B cell (primary cell): Measurements from ENCODE around the gene ZNF484. TPM values are rescaled to one million over a fixed set of nuclear protein-coding genes. Genes with fewer than 3 reads are reported as not detected.
"Not testable (repeated sequence)": the region's sequence is repeated elsewhere in the genome, so short reads cannot be mapped to it uniquely, and the experiment has no call there.

ENCODE experiments used
- ATAC-seq: fragments of 200-7000 bp; cut with Tn5 transposase; one replicate; pipeline ENCODE4 v1.10.0; 2021; ENCODE audit warnings: low read depth, mild to moderate bottlenecking, moderate number of reproducible peaks, moderate library complexity
- CTCF ChIA-PET: fragments of 350-600 bp; sonication (Branson Sonifier 250); formaldehyde crosslinking; loops from one replicate; lab custom pipeline; 2021; ENCODE audit warnings: antibody characterized with exemption, inconsistent platforms; lab: Charles Lee
- POLR2A ChIA-PET: fragments of 350-600 bp; sonication (Branson Sonifier 250); formaldehyde crosslinking; loops from one replicate; lab custom pipeline; 2021; ENCODE audit warnings: antibody characterized with exemption; lab: Charles Lee
- DNase-seq: peaks from one replicate; pipeline ENCODE4 v3.0.0; 2013
- H2AFZ ChIP-seq: 2 replicates; pipeline ENCODE4 v1.6.1; 2012; ENCODE audit warnings: mild to moderate bottlenecking, low read depth, low read length; ENCODE audit not compliant: insufficient read depth, poor library complexity, severe bottlenecking
- H3K27ac ChIP-seq, 2 donors: 1 replicate in 1 of 2; 2 replicates in 1 of 2; pipeline ENCODE4 v1.5.1; 2012 to 2013; ENCODE audit warnings: low read length in 2 of 2, mild to moderate bottlenecking in 2 of 2, moderate library complexity in 1 of 2
- H3K27me3 ChIP-seq, 4 experiments: fragments of 200-600 bp in 1 of 4; sonication (generic) in 1 of 4; replicated peaks in 1 of 4; 1 replicate in 2 of 4; 2 replicates in 2 of 4; pipeline versions ENCODE4 v1.6.1 to v1.7.0; 2013 to 2016; ENCODE audit warnings: low read length in 3 of 4, mild to moderate bottlenecking in 2 of 4, mixed read lengths in 1 of 4, moderate library complexity in 1 of 4; ENCODE audit not compliant: insufficient read depth in 4 of 4, control insufficient read depth in 3 of 4; ENCODE audit errors: control extremely low read depth in 1 of 4
- H3K36me3 ChIP-seq, 2 experiments: replicated peaks in 1 of 2; 1 replicate in 1 of 2; 2 replicates in 1 of 2; pipeline versions ENCODE4 v1.6.1 to v1.7.1; 2013; ENCODE audit warnings: low read length in 1 of 2; ENCODE audit not compliant: insufficient read depth in 2 of 2, control insufficient read depth in 1 of 2; ENCODE audit errors: control extremely low read depth in 1 of 2, extremely low read depth in 1 of 2
- H3K4me1 ChIP-seq, 2 donors: fragments of 200-600 bp in 1 of 2; sonication (generic) in 1 of 2; 1 replicate in 1 of 2; 2 replicates in 1 of 2; pipeline versions ENCODE4 v1.5.1 to v1.6.1; 2013 to 2017; ENCODE audit warnings: low read length in 2 of 2; ENCODE audit not compliant: control insufficient read depth in 2 of 2, insufficient read depth in 2 of 2
- H3K4me2 ChIP-seq: replicated peaks from 2 replicates; pipeline ENCODE3; 2012; ENCODE audit warnings: mild to moderate bottlenecking, low read depth, low read length; ENCODE audit not compliant: poor library complexity, severe bottlenecking
- H3K4me3 ChIP-seq, 5 experiments: fragments of 200-600 bp in 1 of 5; sonication (generic) in 1 of 5; 1 replicate in 3 of 5; 2 replicates in 2 of 5; pipeline versions ENCODE4 v1.5.1 to v1.7.0; 2011 to 2016; ENCODE audit warnings: low read length in 4 of 5, mild to moderate bottlenecking in 4 of 5, low read depth in 2 of 5, control low read depth in 1 of 5, moderate library complexity in 1 of 5; ENCODE audit not compliant: insufficient read depth in 1 of 5; ENCODE audit errors: control extremely low read depth in 1 of 5, extremely low read depth in 1 of 5
- H3K79me2 ChIP-seq: fragments of 200-600 bp; sonication (generic); one replicate; pipeline ENCODE4 v1.6.0; 2016; ENCODE audit warnings: low read length; ENCODE audit not compliant: control insufficient read depth, insufficient read depth
- H3K9ac ChIP-seq: fragments of 200-600 bp; sonication (generic); 2 replicates; pipeline ENCODE4 v1.6.1; 2017; ENCODE audit warnings: mild to moderate bottlenecking, low read length, moderate library complexity
- H3K9me3 ChIP-seq, 3 donors: one replicate each; pipeline versions ENCODE4 v1.6.1 to v1.7.1; 2013; ENCODE audit warnings: low read length in 2 of 3; ENCODE audit not compliant: control insufficient read depth in 2 of 3, insufficient read depth in 1 of 3; ENCODE audit errors: control extremely low read depth in 1 of 3
- H4K20me1 ChIP-seq: 2 replicates; pipeline ENCODE4 v1.6.0; 2012; ENCODE audit warnings: mild to moderate bottlenecking, low read length; ENCODE audit not compliant: insufficient read depth, control insufficient read depth, poor library complexity, severe bottlenecking
- H3K27ac Mint-ChIP-seq: one replicate; pipeline ENCODE4 v1.8.0; 2021; ENCODE audit warnings: mixed read lengths
- H3K27me3 Mint-ChIP-seq: one replicate; pipeline ENCODE4 v1.8.0; 2021; ENCODE audit warnings: mixed read lengths
- H3K4me1 Mint-ChIP-seq: one replicate; pipeline ENCODE4 v1.8.0; 2021; ENCODE audit warnings: mixed read lengths
- H3K4me3 Mint-ChIP-seq: one replicate; pipeline ENCODE4 v1.8.0; 2021; ENCODE audit warnings: mixed read lengths
- H3K9me3 Mint-ChIP-seq: one replicate; pipeline ENCODE4 v1.8.0; 2022; ENCODE audit warnings: mixed read lengths; ENCODE audit not compliant: insufficient read depth
- EZH2 ChIP-seq: IDR thresholded peaks from 2 replicates; pipeline ENCODE4 v1.6.1; 2012; ENCODE audit warnings: borderline replicate concordance, low read depth, mild to moderate bottlenecking, moderate library complexity, low read length; ENCODE audit not compliant: insufficient read depth, poor library complexity, severe bottlenecking
- WGBS: methylation state at CpG from one replicate; pipeline ENCODE4 v1.1.5; 2013; ENCODE audit warnings: missing lambda C conversion rate; ENCODE audit not compliant: insufficient coverage; 5-methylcytosine and 5-hydroxymethylcytosine counted together
- intact Hi-C: fragments of 100-400 bp; cut with micrococcal nuclease; formaldehyde crosslinking; loops from one replicate; pipeline ENCODE4 v1.10.0; 2022
- polyA plus RNA-seq: library from polyadenylated mRNA; depleted of rRNA; stranded (reverse); fragments of >200 nt; gene quantifications from 2 replicates; pipeline ENCODE4 v1.2.3, GENCODE V29; 2012
- total RNA-seq, 2 donors: library from RNA; stranded (reverse); fragments of 120-200 nt in 1 of 2; gene quantifications; 1 replicate in 1 of 2; 2 replicates in 1 of 2; pipeline versions ENCODE4 v1.2.3 to v1.2.4, GENCODE V29; 2013 to 2022
- TF ChIP-seq, protein P1 (sequence below): fragments of 200-600 bp; IDR thresholded peaks from one replicate; pipeline ENCODE4 v1.8.0; 2022; ENCODE audit warnings: antibody characterized with exemption, mild to moderate bottlenecking

ZNF484 gene
- total and polyA plus RNA-seq, 2 donors (not counting 1 experiment from before 2014, with no cell fraction given), result 2.2 to 22.7 TPM

DNA sequence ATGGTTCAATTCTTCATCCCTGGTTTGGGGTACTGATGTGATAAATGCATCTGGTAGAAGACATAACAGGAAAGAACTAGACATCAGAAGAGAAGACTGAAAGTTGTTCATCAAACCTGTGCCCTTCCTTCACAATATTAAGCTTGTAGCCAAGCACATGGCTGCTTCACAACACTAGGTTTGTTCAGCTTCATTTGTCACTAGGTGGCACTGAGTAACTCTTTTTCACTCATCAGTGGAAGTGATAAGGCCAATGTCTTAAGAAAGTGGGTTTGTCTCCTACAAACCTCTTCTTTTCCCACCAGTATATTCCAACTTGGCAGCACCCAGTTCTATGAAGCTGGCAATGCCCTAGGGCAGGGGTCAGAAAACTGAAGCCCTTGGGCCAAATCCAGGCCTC, 26.9 kb downstream of the ZNF484 start:
- H3K27me3 ChIP-seq, result no peaks in the 10 kb centered on the region
- H3K4me3 Mint-ChIP-seq, result no peak overlapping the region
- H3K9me3 ChIP-seq, result peaks cover 22 to 34% (median 28%) of the 10 kb centered on the region in 3 donors
- ChIA-PET CTCF (no interaction called here), POLR2A (no interaction called here)
- no peaks in the 10 kb centered on the region for H3K4me1 Mint-ChIP-seq
- DNase-seq (no peak), ATAC-seq (no peak)
- H3K4me1 ChIP-seq, result no peaks in the 10 kb centered on the region
- H3K9ac ChIP-seq, result no peak overlapping the region
- TF ChIP-seq, protein P1, sequence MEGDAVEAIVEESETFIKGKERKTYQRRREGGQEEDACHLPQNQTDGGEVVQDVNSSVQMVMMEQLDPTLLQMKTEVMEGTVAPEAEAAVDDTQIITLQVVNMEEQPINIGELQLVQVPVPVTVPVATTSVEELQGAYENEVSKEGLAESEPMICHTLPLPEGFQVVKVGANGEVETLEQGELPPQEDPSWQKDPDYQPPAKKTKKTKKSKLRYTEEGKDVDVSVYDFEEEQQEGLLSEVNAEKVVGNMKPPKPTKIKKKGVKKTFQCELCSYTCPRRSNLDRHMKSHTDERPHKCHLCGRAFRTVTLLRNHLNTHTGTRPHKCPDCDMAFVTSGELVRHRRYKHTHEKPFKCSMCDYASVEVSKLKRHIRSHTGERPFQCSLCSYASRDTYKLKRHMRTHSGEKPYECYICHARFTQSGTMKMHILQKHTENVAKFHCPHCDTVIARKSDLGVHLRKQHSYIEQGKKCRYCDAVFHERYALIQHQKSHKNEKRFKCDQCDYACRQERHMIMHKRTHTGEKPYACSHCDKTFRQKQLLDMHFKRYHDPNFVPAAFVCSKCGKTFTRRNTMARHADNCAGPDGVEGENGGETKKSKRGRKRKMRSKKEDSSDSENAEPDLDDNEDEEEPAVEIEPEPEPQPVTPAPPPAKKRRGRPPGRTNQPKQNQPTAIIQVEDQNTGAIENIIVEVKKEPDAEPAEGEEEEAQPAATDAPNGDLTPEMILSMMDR, result no peak
- no peak for TF ChIP-seq EZH2
- intact Hi-C loops, result no loop called here
- no peak overlapping the region for H3K27ac ChIP-seq
- no peak overlapping the region for H3K4me3 ChIP-seq
- no peak overlapping the region for H2AFZ ChIP-seq
- H3K36me3 ChIP-seq, result peaks cover 23 to 77% of the 10 kb centered on the region in 2 experiments
- H3K27me3 Mint-ChIP-seq, result no peaks in the 10 kb centered on the region
- H4K20me1 ChIP-seq, result no peaks in the 10 kb centered on the region
- no peak overlapping the region for H3K27ac Mint-ChIP-seq
- H3K4me2 ChIP-seq, result no peak overlapping the region
- peaks cover 25% of the 10 kb centered on the region for H3K9me3 Mint-ChIP-seq
- H3K79me2 ChIP-seq, result no peaks in the 10 kb centered on the region

DNA sequence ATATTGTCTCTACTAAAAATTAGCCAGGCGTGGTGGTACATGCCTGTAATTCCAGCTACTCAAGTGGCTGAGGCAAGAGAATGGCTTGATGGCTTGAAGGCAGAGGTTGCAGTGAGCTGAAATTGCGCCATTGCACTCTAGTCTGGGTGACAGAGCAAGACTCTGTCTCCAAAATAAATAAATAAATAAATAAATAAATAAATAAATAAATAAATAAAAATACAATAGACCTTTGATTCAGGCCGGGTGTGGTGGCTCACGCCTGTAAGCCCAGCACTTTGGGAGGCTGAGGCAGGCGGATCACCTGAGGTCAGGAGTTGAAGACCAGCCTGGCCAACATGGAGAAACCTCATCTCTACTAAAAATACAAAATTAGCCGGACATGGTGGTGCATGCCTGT, 29.1 kb downstream of the ZNF484 start:
- H3K9ac ChIP-seq, ATAC-seq, H3K4me3 ChIP-seq, H3K27me3 Mint-ChIP-seq, H3K27ac Mint-ChIP-seq, H3K4me3 Mint-ChIP-seq, DNase-seq, H3K27ac ChIP-seq, H3K4me1 Mint-ChIP-seq, intact Hi-C loops, H3K27me3 ChIP-seq, H2AFZ ChIP-seq, H3K79me2 ChIP-seq, CTCF ChIA-PET, H3K4me1 ChIP-seq, POLR2A ChIA-PET, H3K4me2 ChIP-seq, H4K20me1 ChIP-seq: not testable (repeated sequence)
- peaks cover 31% of the 10 kb centered on the region for H3K9me3 Mint-ChIP-seq
- peaks cover 20 to 58% of the 10 kb centered on the region in 2 experiments for H3K36me3 ChIP-seq
- no CpG with 5 or more reads among the region's 6 CpGs for WGBS
- peaks cover 23 to 46% (median 34%) of the 10 kb centered on the region in 3 donors for H3K9me3 ChIP-seq
